ENCODE measurements around the gene SGTA.

Gene SGTA

DNA sequence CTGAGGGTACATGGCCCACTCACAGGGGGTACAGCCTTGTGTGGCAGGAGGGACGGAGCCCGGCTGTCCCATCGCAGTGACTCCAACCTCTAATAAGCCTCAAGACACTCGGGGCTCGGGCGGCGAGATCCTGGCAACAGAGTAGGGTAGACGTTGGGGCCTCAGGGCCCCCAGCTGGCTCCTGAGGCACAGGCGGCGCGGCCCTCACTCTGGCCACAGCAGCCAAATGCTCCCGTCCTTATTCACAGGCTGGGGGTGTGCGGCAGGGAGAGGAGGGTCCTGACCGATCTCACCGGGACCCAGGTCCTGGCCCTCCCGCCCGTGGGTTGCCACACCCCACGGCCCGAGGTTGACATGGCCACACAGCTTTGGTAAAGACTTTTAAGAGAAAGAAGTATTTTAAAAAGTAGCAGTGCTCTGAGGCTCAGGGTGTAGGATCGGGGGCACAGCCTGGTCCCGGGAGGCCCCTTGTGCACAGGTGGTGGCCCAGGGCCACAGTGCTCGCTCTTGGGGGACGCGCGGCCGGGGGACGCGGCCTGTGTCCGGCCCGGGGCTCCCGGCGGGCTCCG is 50.8 kb downstream of the SGTA start:
- H3K4me3 ChIP-seq (ENCODE audit: low read depth, low read length) = no peak overlapping the region
- TF ChIP-seq, protein P1, sequence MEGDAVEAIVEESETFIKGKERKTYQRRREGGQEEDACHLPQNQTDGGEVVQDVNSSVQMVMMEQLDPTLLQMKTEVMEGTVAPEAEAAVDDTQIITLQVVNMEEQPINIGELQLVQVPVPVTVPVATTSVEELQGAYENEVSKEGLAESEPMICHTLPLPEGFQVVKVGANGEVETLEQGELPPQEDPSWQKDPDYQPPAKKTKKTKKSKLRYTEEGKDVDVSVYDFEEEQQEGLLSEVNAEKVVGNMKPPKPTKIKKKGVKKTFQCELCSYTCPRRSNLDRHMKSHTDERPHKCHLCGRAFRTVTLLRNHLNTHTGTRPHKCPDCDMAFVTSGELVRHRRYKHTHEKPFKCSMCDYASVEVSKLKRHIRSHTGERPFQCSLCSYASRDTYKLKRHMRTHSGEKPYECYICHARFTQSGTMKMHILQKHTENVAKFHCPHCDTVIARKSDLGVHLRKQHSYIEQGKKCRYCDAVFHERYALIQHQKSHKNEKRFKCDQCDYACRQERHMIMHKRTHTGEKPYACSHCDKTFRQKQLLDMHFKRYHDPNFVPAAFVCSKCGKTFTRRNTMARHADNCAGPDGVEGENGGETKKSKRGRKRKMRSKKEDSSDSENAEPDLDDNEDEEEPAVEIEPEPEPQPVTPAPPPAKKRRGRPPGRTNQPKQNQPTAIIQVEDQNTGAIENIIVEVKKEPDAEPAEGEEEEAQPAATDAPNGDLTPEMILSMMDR (IDR thresholded peaks at IDR 0.05; ENCODE audit: low read depth, low read length) = no peak

DNA sequence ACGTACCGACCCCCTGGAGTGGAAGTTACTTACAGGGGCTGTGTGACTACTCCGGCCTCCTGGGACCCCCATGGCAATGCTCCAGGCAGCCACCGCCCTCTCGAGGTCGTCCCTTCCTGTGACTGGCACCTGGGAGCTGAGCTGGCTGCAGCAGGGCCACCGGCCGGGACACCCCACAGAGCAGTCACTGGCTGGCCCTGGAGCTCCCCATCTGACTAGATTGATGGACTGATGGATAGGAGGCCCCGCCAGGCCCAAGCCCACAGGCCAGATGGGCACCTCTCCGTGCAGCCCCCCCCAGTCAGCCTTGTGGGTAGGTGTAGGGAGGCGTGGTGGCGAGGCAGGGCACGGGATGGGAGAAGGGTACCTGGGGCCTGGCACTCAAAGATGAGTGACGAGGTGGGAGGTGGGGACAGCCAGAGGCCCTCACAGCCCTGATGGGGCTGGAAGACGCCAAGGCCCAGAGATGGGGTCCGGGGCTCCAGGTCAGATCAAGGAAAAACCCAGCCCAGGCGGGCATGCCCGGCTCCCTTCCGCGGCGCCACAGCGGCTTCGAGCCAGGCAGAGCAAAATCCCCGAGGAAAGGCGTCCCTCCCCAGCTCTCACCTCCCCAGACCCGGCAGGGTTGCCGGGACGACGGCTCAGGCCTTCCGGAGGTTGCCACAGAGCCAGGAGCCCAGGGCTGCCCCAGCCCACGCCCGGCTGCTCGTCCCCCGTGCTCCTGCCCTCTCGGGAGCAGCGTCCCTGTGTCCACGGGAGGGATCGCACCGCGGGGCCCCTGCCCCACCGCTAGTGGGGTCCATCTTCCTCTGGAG is 51.7 kb downstream of the SGTA start:
- no peak overlapping the region for H3K4me3 ChIP-seq (ENCODE audit: low read depth, low read length)
- TF ChIP-seq, protein P1 (IDR thresholded peaks at IDR 0.05; ENCODE audit: low read depth, low read length) = no peak

DNA sequence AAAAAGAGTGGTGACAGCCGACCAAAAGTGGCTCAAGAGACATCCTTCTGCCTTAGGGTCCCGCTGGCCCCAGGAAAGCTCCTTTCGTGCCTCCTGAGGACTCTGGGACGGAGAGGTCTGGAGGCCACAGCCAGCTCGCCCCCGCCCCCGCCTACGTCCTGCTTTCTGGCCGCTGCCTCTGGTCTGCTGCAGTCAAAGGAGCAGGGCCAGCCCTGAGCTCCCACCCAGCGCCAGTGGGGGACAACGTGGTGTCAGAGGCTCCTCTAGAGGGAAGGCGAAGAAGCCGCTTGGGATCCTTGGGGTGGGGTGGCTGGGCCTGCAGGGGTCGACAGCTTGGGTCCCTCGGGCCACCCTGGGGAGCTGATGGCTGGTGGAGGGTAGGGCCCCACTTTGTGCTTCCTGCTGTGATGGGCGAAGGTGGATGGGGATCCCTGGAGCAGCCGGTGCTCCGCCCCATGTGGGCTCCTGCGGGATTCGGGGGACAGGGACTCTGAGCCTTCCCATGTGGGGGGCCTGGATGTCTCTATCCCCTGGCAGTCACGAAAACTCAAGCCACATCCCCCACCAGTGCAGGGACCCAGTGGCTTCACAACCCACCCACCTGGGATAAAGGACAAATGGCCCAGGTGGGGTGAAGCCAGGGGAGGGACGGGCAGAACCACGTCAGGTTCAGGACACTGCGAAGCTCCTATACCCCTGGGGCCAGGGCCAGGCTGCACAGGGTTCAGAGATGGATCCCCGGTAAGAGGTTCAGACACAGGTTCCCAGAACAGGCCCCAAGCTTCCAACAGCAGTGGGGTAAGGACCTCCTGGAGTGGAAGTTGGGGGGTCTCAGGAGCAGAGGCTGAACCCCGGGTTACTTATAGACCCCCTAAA is 52.9 kb downstream of the SGTA start:
- TF ChIP-seq, protein P1 (IDR thresholded peaks at IDR 0.05; ENCODE audit: low read depth, low read length) = no peak
- no peak overlapping the region for H3K4me3 ChIP-seq (ENCODE audit: low read depth, low read length)

DNA sequence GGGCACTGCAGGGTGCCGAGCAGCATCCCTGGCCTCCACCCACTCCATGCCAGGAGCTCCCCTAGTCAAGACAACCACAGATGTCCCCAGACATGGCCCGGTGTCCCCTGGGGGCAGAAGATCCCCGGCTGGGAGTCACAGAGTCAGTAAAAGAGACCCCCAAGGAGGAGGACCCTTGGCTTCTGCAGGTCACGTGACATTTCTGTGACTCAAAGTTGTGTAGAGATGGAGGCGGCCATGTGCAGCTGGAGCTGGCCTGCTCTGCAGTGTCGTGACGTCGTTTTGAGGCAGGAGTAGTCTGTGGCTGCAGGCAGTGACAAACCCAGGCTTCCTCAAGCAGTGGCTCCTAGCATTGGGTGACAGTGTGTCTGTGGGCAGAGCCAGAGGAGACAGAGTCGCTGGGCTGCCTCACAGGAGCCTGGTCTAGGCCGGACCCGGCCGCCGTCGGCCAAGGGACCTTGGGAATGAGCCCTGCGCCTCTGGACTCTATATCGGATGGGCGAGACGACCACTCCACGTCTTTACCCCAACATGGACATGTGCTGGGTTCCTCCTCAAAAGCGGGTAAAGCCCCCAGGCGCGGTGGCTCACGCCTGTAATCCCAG is 54.2 kb downstream of the SGTA start:
- H3K4me3 ChIP-seq (ENCODE audit: low read depth, low read length) = no peak overlapping the region
- TF ChIP-seq, protein P1 (IDR thresholded peaks at IDR 0.05; ENCODE audit: low read depth, low read length) = no peak

DNA sequence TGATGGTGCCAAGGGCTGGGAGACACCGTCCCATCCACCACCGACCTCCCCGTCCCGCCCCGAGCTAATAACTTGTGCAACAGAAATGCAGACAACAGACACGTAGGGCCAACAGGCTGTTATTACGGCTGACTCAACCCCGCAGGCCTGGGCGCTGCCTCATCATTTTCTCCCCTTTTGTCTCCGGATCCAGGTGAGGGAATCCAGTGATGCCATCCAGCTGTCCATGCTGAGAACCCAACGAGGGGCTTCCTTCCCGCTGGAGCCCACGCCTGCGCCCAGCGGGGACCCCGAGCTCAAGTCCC is 55.5 kb downstream of the SGTA start:
- no peak overlapping the region for H3K4me3 ChIP-seq (ENCODE audit: low read depth, low read length)
- TF ChIP-seq, protein P1 (IDR thresholded peaks at IDR 0.05; ENCODE audit: low read depth, low read length) = no peak

DNA sequence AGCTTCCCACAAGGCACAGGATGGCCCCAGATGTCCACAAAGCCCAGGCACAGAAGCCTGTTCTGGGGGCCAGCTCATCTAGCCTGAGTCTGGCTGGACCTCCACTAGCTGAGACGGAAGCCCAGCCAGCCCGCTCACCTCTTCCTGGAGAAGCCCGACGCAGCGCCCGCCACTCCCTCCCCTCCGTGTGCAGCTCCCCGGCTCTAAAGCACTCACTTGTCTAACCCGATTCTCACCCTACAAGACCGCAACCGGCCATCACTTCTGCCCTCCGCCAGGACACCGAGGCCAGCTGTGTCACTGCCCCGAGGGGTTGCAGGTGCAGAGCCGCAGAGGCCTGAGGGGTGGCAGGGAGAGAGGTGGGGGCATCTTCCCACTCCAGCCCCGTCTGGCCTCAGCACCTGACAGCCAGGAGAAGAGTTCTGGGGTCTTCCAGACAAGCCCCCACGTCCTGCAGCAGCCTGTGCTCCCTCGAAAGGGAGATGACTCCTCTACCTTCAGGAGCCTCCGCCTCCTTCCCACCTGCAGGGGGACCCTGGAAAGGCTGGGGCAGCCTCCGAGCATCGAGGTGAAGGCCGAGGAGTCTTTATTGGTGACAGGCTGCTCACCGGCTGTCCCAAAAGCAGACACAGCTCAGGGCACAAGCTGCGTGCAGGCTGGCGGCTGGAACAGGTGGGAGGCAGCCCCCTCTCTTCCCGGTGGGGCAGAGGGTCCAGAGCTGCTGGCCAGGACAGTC is 56.0 kb downstream of the SGTA start:
- TF ChIP-seq, protein P1 (IDR thresholded peaks at IDR 0.05; ENCODE audit: low read depth, low read length) = no peak
- no peak overlapping the region for H3K4me3 ChIP-seq (ENCODE audit: low read depth, low read length)
